ENCODE measurements around the gene GRIPAP1.
A peak's percentile ranks its signal among the peaks of the same experiment; 100 is the strongest.

Gene GRIPAP1

GRCh38 chrX:49002091-49002935 is at the start of gene GRIPAP1:
GRIPAP1 (minus strand) TSS chrX:49002264; CDS start chrX:49002229, 35 bp downstream.
- peak; percentile 60 for DNase-seq

DNA sequence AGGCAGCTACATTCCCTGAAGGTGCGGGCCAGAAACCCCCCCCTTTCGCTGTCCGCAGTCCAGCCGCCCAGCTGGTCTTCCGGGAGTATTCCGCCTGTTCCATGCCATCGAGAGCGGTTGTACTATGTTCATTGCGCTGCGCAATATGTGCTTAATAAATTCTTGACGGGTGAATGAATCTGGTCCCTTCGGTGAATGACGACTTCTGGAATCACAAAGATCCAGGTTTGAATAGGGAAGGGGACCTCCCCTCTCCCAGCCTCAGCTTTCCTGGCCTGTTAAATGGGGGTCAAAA is 41.9 kb upstream of the GRIPAP1 start:
- DNase-seq, result no peak

DNA sequence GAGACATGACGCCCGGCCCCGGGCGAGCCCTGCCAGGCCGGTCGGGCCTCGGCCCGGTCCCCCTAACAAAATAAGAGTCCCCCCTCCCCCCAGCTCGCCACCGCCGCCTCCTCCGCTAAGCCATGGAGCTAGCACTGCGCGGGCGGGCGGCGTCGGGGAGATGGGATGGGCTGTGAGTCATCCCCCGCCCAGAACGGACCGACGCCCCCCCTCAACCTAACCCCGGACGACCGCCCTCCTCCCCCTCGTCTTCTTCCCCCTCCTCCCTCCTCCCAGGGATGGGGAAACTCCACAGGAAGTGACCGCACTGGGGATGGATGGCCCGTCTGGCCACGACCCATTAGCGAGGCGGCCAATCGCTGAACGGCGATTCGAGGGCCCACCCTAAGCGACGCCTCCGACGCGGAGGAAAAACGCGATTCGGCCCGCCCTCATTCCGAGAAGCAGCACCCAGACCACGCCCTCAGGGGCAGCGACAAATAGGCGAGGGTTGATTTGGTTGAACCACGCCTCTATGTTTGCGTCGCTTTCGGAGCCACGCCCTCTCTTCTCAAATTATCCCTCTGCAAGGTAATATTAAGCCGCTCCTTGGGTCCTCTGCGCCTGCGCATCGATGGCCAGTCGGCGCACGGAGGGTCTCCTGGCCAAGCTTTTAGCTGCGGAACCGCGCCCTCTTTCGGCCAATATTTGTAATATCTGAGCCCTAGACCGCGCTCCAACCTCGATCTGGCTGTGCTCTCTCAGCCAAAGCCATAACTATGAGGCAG is 41.3 kb upstream of the GRIPAP1 start, which contains the start of gene TFE3:
TSS of gene TFE3 (minus strand) at position 138 of the 767 bp plus-strand sequence. CDS start at position 7, 131 bp downstream.
- DNase-seq, result peak; percentile 89

DNA sequence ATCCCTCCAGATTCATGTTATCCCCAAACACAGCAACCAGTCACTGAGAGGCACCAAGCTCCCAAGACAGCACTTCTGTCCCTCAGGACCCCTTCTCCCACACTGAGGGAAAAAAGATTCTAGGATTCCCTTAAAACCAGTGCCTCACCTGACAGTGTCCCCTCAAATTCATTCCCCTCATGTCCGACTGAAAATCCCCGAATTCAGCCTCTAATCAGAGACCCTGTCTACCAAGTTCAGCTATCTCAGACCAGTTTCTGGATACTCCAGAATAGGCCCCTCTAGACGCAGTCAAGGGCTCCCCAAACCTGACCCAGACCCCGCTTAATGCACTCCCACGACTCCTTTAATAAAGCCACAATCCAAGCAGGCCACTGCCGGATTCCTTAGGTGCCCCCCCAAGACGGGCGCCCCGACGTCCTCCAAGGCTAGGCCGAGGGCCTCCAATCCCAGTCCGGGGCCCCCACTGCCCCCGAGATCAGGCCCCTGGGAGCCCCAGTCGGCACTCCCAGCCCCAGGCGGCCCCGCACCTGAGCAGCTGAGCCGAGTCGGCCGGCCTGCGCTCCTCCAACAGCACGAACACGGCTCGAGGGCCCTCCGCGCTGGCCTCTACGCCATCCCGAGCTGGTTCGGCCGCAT is 40.6 kb upstream of the GRIPAP1 start:
- DNase-seq, result no peak

DNA sequence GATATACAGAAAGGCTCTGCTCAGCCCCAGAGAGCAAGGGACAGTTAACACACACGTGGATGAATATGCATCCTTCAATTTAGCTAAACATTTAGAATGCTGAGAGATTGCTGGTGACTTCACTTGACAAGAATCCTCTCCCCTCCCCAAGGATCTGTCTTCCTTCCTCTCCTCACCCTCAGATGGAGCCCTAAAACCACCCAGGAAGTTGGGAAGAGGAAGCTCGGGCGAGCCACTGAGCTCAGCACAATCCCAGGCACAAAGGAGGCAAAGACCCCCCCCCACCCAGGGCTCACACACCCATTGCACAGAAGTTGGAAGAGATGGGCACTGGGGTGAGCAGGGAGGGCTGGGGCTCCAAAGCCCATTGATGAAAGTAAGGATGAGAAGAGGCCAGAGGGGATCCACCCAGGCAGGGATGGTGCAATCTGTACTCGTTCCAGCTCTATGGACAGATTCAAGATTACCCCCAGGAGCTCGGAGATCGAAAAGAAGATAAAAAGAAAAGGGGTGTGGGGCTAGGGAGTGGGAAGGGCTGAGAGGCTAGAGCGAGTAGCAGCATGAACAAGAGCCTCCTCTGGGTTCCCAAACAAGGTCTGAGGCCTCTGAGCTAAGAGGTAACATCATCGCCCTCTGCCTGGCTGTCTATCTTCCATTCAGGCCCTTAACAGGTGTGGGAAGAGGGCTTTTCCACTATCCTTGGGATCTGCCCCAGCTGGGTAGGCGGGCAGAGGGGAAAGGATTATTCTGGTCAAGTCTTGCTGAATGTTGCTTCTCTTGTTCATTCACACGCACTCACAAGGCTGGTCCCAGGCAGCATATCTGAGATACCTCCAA is 39.9 kb upstream of the GRIPAP1 start:
- no peak for DNase-seq

GRCh38 chrX:49040376-49040955 is 38.4 kb upstream of the GRIPAP1 start:
- no peak for DNase-seq

GRCh38 chrX:49039598-49040375 is 37.7 kb upstream of the GRIPAP1 start:
- peak; percentile 17 for DNase-seq

DNA sequence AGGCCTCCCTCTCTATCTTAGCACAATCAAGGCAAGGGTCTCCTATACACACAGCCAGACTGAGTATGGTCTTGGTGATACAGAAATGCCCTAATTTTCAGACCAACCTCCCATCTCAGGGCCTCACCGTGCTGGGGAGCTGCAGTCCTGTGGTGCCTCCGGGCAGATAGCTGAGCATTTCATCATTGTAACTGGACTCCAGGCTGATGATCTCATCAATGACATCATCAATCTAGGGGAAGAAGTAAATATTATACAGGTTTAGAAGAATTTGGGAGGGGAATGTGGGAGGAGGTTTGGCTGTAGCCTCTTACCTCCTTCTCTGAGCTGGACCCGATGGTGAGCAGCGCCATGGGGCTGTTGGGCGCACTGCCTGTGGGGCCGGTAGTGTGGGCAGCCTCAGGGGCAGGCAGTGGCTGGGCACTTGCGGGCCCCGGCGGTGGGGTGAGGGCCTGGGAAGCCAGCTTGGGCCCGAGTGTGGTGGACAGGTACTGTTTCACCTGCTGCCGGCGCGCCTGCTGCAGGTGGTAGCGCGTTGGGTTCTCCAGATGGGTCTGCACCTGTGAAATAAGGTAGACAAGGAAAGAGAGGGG is 35.9 kb upstream of the GRIPAP1 start:
- DNase-seq, result no peak

GRCh38 chrX:49030283-49030682 is 28.2 kb upstream of the GRIPAP1 start:
- DNase-seq, result no peak

DNA sequence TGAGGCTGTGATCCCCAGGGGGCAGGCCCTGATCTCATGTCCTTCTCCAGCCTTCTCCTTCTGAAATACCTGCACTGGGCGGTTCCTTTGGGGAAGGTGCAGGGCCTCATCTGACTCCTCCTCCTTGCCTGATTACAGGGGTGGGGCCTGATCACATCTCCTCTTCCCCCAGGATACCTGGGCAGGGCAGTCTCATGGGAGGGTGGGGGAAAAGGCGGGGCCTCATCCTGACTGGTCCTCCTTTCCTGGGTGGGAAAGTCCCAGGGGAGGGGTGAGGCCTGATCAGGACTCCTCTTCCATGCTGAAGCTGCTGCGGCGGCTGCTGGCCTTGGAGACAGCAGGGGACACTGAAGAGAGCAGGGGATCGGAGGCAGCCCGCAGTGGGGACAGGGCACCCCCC is 27.8 kb upstream of the GRIPAP1 start:
- no peak for DNase-seq

GRCh38 chrX:49019599-49020249 is 17.7 kb upstream of the GRIPAP1 start:
- no peak for DNase-seq

DNA sequence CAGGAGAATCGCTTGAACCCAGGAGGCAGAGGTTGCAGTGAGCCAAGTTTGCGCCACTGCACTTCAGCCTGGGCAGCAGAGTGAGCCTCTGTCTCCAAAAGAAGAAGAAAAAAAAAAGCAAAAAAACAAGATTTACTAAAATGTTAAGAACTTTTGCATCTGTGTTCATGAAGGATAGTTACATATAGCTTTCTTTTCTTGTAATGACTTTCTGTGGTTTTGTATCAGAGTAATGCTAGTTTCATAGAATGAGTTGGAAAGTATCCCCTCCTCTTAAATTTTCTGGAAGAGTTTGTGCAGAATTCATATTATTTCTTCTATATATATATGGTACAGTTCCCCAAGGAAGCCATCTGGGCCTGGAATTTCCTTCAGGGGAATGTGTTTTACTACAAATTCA is 17.0 kb upstream of the GRIPAP1 start:
- no peak for DNase-seq

DNA sequence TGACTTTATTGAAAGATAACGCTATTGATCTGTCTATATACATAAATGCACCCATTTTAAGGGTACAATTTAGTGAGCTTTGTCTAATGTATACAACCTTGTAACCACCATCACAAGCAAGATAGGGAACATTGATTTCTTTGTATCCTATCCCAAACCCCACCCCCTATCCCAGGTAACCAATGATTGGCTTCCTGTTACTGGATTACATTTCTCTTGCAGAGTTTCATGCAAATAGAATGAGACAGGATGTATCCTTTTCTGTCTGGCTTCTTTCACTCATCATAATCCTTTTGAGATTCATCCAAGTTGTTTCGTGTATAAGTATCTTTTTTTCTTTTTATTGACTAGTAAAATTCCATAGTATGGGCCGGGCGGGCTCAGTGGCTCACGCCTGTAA is 1.6 kb upstream of the GRIPAP1 start:
- no peak for DNase-seq

- DNase-seq, result peak; percentile 26
These were observed 458 bp downstream of the GRIPAP1 start for GRCh38 chrX:49001521-49002090.

GRCh38 chrX:49000636-49001035 is 1.4 kb downstream of the GRIPAP1 start:
- DNase-seq, result no peak

GRCh38 chrX:48999030-48999429 is 3.0 kb downstream of the GRIPAP1 start:
- DNase-seq, result peak; percentile 5

DNA sequence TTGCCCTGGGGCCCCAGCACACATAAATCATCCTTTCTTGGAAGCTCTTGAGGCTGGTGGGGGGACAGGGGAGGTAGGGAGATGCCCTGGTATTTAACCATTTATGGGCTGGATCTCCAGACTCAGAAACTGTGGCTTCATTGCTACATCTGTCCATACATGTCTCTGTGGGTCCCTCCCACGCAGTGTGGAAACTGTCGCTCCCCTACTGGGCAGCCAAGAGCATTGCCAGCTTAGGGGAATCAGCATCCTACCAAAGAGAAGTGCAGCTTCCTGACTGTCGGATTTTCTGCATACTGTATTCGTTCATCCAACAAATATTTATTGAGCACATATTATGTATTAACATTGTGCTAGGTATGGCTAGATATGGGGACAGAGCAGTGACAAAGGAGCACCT is 3.7 kb downstream of the GRIPAP1 start:
- no peak for DNase-seq

- DNase-seq, result no peak
These were observed 4.2 kb downstream of the GRIPAP1 start for GRCh38 chrX:48997865-48998264.

DNA sequence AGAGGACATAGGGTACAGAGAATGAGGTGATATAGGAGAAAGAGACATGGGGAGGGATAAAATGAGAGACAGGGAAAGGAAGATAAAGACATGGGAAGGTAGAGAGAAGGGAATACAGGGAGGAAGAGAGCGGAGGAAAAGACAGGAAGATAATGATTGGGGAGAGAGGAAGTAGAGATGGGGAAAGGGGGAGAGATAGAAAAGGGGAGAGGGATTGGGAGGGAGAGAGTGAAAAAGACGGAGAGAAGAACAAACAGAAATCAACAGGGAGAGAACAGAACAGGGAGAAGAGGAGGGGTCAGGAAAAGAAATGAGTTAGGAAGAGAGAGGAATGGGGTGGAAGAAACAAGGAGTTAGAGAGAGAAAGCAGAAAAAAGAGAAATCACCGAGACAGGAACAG is 4.6 kb downstream of the GRIPAP1 start:
- no peak for DNase-seq

- DNase-seq, result no peak
These were observed 5.1 kb downstream of the GRIPAP1 start for GRCh38 chrX:48996969-48997368.

Data from activated T-cell treated with anti-CD3 and anti-CD28 coated beads for 4 hours (primary cell).